VCaP (cell line): ENCODE results near the gene SRC.
"Not testable (repeated sequence)": the region's sequence is repeated elsewhere in the genome, so short reads cannot be mapped to it uniquely, and the experiment has no call there.

Experiments used
- H3K27ac ChIP-seq: fragments of 450-650 bp; 2 replicates; pipeline ENCODE4 v1.5.1; 2017
- CTCF ChIP-seq: fragments of 450-650 bp; conservative IDR thresholded peaks from 2 replicates; pipeline ENCODE4 v1.5.1; 2017; ENCODE audit warnings: mild to moderate bottlenecking, moderate library complexity

The SRC gene

GRCh38 chr20:37364927-37365272 lies 19.0 kb downstream of the SRC start:
- TF ChIP-seq CTCF, result no peak

GRCh38 chr20:37365760-37366638 lies 20.1 kb downstream of the SRC start:
- no peak overlapping the region for H3K27ac ChIP-seq
- no peak for TF ChIP-seq CTCF

More at GRCh38 chr20:37364927-37365272, 19.0 kb downstream of the SRC start:
- H3K27ac ChIP-seq, result no peak overlapping the region

DNA sequence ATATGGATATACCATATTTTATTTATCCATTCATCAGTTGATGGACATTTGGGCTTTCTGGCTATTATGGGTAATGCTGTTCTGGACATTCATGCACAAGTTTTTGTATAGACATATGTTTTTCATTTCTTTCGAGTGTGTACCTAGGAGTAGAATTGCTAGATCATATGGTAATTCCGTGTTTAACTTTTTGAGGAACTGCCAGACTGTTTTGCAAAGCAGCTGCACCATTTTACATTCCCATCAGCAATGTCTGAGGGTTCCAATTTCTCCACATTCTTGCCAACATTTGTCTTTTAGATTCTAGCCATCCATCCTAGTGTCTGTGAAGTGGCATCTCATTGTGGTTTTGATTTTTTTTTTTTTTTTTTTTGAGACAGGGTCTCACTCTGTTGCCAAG lies 20.8 kb downstream of the SRC start:
- TF ChIP-seq CTCF, result no peak
- H3K27ac ChIP-seq, result no peak overlapping the region

DNA sequence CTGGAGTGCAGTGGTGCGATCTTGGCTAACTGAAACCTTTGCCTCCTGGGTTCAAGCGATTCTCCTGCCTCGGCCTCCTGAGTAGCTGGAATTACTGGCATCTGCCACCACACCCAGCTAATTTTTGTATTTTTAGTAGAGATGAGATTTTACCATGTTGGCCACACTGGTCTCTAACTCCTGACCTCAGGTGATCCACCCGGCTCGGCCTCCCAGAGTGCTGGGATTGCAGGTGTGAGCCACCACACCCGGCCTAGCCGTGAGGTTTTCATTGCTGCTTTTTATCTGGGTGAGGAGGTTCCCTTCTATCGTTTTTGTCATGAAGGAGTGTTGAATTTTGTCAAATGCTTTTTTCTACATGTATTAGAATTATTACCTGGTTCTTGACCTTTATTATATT lies 23.9 kb downstream of the SRC start:
- no peak overlapping the region for H3K27ac ChIP-seq
- no peak for TF ChIP-seq CTCF

GRCh38 chr20:37371845-37372244 lies 25.9 kb downstream of the SRC start:
- not testable (repeated sequence) for H3K27ac ChIP-seq

GRCh38 chr20:37372441-37372840 lies 26.5 kb downstream of the SRC start:
- H3K27ac ChIP-seq, result no peak overlapping the region
- no peak for TF ChIP-seq CTCF

DNA sequence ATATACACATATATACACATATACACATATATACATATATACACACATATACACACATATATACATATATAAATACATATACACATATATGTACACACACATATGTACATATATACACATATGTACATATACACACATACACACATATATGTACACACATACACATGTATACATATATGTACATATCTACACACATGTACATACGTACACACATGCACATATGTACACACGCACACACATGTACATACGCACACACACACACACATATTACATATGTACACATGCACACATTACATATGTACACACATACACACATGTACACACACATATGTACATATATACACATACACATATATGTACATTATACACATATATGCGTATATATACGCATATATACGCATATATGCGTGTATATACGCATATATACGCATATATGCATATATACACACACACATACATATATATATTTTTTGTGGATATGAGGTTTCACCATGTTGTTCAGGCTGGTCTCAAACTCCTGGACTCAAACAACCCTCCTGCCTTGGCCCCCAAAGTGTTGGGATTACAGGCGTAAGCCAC lies 27.2 kb downstream of the SRC start:
- no peak for TF ChIP-seq CTCF
- no peak overlapping the region for H3K27ac ChIP-seq

DNA sequence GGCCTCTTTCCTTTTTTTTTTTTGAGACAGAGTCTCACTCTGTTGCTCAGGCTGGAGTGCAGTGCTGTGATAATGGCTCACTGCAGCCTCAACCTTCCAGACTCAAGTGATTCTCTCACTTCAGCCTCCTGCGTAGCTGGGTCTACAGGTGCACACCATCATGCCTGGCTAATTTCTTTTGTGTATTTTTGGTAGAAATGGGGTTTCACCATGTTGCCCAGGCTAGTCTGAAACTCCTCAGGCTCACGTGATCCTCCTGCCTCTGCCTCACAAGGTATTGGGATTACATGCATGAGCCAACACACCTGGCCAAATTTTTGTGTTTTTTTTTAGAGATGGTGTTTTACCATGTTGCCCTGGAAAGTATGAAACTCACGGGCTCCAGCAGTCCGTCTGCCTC lies 29.3 kb downstream of the SRC start:
- TF ChIP-seq CTCF, result no peak
- H3K27ac ChIP-seq, result no peak overlapping the region
